Osteocyte (in vitro differentiated cells): ENCODE results near the gene EIPR1. TPM values are rescaled to one million over a fixed set of nuclear protein-coding genes. Genes with fewer than 3 reads are reported as not detected.

Experiments used
- DNase-seq: peaks from one replicate; pipeline ENCODE4 v3.0.0; 2021; ENCODE audit warnings: mixed read lengths; ENCODE audit not compliant: unreplicated experiment; ENCODE audit errors: extremely low spot score
- H3K27ac Mint-ChIP-seq: one replicate; pipeline ENCODE4 v1.8.0; 2021; ENCODE audit warnings: mild to moderate bottlenecking, mixed read lengths; ENCODE audit not compliant: unreplicated experiment
- H3K27me3 Mint-ChIP-seq: one replicate; pipeline ENCODE4 v1.8.0; 2021; ENCODE audit warnings: mixed read lengths; ENCODE audit not compliant: unreplicated experiment
- H3K36me3 Mint-ChIP-seq: one replicate; pipeline ENCODE4 v1.8.0; 2021; ENCODE audit warnings: mixed read lengths; ENCODE audit not compliant: unreplicated experiment
- H3K4me1 Mint-ChIP-seq: one replicate; pipeline ENCODE4 v1.8.0; 2021; ENCODE audit warnings: mixed read lengths; ENCODE audit not compliant: unreplicated experiment
- H3K4me3 Mint-ChIP-seq: one replicate; pipeline ENCODE4 v1.8.0; 2021; ENCODE audit warnings: mild to moderate bottlenecking, moderate library complexity, mixed read lengths; ENCODE audit not compliant: unreplicated experiment
- H3K9me3 Mint-ChIP-seq: one replicate; pipeline ENCODE4 v1.8.0; 2021; ENCODE audit warnings: mixed read lengths; ENCODE audit not compliant: unreplicated experiment
- total RNA-seq: library from RNA; stranded (reverse); gene quantifications from 2 replicates; pipeline ENCODE4 v1.2.1, GENCODE V29; 2021
- TF ChIP-seq, protein P1 (sequence below): fragments of 200-600 bp; sonication (generic); IDR thresholded peaks from 2 replicates; pipeline ENCODE4 v1.5.0; 2021; ENCODE audit warnings: antibody characterized with exemption, mild to moderate bottlenecking, moderate library complexity

EIPR1 gene
- total RNA-seq, 1 donor from 2014 or later, result 19.9 TPM

DNA sequence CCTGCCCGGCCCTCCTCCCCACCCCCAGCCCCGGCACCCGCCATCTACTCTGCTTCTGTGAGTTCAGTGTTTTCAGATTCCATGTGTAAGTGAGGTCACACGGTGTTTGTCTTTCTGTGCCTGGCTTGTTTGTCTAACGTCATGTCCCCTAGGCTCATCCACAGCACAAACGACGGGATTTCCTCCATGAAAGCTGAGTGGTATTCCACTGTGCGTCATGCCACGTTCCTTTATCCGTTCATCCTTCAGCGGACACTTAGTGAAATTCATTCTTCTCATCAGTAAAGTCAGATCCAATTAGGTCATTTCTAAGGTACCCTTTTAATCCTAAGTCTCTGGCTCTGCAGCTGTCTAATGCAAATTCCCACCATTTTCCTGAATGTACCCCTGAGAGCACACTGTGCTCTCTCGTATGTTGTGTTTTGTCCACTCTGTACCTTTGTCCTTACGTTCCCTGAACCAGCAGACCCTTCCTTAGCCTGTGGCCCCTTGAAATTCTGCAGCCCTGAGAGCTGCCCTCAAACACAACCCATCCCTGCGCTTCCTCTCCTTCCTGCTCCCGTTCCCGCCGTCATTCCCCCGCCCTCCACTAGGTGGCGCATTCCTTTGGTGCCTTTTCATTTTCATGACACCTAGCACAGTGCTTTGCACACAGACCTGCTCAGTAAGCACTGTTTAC is 46.0 kb upstream of the EIPR1 start:
- no peaks in the 10 kb centered on the region for H3K27me3 Mint-ChIP-seq
- peak; percentile 88 for DNase-seq
- H3K4me3 Mint-ChIP-seq, result no peak overlapping the region
- H3K27ac Mint-ChIP-seq, result no peak overlapping the region
- H3K4me1 Mint-ChIP-seq, result no peaks in the 10 kb centered on the region
- H3K36me3 Mint-ChIP-seq, result peaks cover 46% of the 10 kb centered on the region
- TF ChIP-seq, protein P1, sequence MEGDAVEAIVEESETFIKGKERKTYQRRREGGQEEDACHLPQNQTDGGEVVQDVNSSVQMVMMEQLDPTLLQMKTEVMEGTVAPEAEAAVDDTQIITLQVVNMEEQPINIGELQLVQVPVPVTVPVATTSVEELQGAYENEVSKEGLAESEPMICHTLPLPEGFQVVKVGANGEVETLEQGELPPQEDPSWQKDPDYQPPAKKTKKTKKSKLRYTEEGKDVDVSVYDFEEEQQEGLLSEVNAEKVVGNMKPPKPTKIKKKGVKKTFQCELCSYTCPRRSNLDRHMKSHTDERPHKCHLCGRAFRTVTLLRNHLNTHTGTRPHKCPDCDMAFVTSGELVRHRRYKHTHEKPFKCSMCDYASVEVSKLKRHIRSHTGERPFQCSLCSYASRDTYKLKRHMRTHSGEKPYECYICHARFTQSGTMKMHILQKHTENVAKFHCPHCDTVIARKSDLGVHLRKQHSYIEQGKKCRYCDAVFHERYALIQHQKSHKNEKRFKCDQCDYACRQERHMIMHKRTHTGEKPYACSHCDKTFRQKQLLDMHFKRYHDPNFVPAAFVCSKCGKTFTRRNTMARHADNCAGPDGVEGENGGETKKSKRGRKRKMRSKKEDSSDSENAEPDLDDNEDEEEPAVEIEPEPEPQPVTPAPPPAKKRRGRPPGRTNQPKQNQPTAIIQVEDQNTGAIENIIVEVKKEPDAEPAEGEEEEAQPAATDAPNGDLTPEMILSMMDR, result peak; percentile 95
- H3K9me3 Mint-ChIP-seq, result no peaks in the 10 kb centered on the region

DNA sequence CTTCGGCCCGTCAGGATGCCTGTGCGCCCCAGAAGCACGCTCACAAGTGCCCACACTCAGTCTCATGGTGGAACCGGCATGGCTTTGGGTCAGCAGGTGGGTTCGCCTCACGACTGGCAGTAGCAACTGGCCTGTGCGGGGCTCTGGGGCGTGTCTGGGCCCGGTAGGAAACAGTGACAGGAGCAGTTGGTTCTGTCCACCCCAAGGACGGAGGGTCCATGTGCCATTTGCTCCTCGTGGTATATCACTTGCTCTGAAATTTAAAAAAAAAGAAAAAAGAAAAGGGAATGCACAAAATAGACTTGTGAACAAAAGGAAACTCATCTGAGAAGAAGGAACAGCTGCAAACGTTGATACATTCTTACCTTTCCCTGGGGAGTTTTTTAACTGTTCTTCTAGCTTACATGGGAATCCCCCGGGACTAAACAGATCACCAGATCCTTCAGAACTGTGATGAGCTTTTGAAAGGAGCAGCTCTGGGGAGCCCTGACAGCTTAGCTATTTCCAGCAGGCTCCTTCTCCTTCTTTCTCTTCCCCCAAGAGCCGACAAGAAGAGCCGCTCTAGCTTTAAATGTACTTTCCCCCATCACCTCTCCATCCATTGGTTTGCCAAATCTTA is 44.7 kb upstream of the EIPR1 start:
- no peak for DNase-seq
- TF ChIP-seq, protein P1, result no peak
- no peaks in the 10 kb centered on the region for H3K9me3 Mint-ChIP-seq
- no peaks in the 10 kb centered on the region for H3K27me3 Mint-ChIP-seq
- H3K36me3 Mint-ChIP-seq, result peaks cover 43% of the 10 kb centered on the region
- no peaks in the 10 kb centered on the region for H3K4me1 Mint-ChIP-seq
- H3K27ac Mint-ChIP-seq, result no peak overlapping the region
- no peak overlapping the region for H3K4me3 Mint-ChIP-seq

DNA sequence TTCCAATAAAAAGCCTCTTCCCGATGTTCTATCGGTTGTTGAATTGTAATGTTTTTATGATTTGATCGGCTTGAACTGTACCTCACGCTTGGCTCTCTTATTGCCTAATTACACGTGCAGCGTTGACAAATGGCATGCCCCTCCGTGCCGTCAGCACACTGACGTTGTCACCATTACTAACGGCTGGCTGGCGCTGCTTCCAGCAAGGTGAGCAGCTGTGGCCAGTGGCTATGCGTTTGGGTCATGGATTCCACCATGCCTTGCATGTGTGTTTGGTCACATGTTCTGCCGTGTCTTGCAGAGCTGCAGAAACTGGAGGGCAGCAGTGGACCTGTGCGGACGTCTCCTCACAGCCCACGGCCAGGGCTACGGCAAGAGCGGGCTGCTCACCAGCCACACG is 44.0 kb upstream of the EIPR1 start:
- Mint-ChIP-seq H3K9me3 (no peaks in the 10 kb centered on the region), H3K36me3 (peaks cover 43% of the 10 kb centered on the region), H3K4me3 (no peak overlapping the region), H3K4me1 (no peaks in the 10 kb centered on the region), H3K27me3 (no peaks in the 10 kb centered on the region), H3K27ac (no peak overlapping the region)
- no peak for DNase-seq
- TF ChIP-seq, protein P1, result no peak

- no peak for DNase-seq
- Mint-ChIP-seq H3K27ac (no peak overlapping the region), H3K4me1 (no peaks in the 10 kb centered on the region), H3K9me3 (no peaks in the 10 kb centered on the region), H3K36me3 (peaks cover 42% of the 10 kb centered on the region), H3K27me3 (no peaks in the 10 kb centered on the region), H3K4me3 (no peak overlapping the region)
- TF ChIP-seq, protein P1, result no peak
Measured at GRCh38 chr2:3420769-3421397, 43.3 kb upstream of the EIPR1 start.

DNA sequence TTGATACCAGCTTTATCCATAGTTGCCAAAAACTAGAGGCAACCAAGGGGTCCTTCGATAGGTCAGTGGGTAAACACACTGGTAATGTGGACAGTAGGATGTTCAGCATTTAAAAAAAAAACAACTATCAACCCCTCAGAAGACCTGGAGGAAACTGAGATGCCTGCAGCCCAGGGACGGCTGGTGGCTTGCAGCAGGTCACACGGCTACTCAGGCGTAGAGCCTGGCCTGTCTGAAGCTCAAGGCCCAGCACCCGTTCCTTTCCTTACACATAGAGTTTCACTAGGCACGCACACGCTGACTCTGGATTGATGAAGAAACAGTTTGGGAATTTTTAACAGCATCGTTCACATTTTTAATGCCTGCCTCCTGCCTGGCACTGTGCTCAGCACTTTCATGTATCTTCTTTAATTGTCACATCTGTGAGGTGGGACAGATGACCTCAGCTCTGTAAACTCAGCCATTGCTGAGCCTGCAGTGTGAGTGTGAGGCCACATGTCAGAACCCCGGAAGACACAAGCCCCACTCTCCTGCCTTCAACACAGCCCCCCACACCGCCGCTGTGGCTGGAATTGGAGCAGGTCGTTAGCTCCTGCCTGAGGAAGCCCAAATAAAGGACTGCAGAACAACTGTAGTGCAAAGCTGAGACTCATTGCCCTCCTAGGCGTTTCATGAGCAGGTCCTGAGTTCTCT is 42.6 kb upstream of the EIPR1 start:
- TF ChIP-seq, protein P1, result no peak
- H3K36me3 Mint-ChIP-seq, result peaks cover 36% of the 10 kb centered on the region
- no peak for DNase-seq
- H3K4me3 Mint-ChIP-seq, result no peak overlapping the region
- no peaks in the 10 kb centered on the region for H3K9me3 Mint-ChIP-seq
- H3K27me3 Mint-ChIP-seq, result no peaks in the 10 kb centered on the region
- no peaks in the 10 kb centered on the region for H3K4me1 Mint-ChIP-seq
- H3K27ac Mint-ChIP-seq, result no peak overlapping the region
